NCI-H460 (cell line): Measurements from ENCODE around the gene MTNR1B. TPM values are rescaled to one million over a fixed set of nuclear protein-coding genes. Genes with fewer than 3 reads are reported as not detected.
A peak's percentile ranks its signal among the peaks of the same experiment; 100 is the strongest.

ENCODE experiments used
- DNase-seq: peaks from one replicate; pipeline ENCODE4 v3.0.0-alpha.2; 2016; ENCODE audit warnings: low read depth; ENCODE audit errors: extremely low read depth
- total RNA-seq: library from RNA; depleted of rRNA; stranded (reverse); fragments of >200 nt; shearing (Covaris generic); gene quantifications from 2 replicates; pipeline ENCODE4 v1.2.3, GENCODE V29; 2014

The MTNR1B gene
- total RNA-seq, 1 experiment from 2014 or later: not detected

DNA sequence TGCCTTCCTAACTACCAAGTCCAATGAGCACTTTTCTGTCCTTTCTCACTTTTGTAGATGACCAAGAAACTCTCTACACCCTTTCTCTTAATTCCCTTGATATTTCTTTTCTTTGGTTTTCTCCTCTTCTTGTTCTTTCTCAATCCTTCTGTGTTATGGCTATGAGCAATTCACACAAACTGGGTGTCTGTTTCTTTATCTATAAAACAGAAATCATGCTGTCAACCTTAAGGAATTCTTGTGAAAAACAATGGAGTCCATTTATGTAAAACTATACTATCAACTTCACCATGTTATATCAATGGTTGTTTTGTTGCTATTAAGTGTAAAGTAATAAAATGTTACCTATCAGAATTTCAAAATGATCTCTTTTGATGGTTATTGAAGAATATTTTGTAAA is 7.2 kb downstream of the MTNR1B start:
- no peak for DNase-seq

DNA sequence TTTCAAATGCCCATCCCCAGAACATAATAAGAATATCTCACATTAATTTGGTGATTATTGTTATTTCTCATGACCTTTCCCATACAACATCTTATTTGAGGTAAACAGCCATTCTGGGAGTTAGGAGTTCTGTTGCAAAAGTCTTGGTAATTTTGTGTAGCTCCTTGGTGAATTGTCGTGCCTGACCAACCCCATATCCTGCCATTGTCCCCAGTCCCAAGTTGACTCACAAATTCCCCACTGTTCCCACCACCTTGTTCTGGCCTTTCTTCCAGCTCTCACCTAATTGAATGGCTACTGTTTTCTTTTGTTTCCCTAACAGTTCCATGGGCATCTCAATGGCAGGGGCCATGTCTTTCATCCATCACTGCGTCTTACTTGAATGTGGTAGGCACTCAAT is 8.0 kb downstream of the MTNR1B start:
- DNase-seq: no peak

DNA sequence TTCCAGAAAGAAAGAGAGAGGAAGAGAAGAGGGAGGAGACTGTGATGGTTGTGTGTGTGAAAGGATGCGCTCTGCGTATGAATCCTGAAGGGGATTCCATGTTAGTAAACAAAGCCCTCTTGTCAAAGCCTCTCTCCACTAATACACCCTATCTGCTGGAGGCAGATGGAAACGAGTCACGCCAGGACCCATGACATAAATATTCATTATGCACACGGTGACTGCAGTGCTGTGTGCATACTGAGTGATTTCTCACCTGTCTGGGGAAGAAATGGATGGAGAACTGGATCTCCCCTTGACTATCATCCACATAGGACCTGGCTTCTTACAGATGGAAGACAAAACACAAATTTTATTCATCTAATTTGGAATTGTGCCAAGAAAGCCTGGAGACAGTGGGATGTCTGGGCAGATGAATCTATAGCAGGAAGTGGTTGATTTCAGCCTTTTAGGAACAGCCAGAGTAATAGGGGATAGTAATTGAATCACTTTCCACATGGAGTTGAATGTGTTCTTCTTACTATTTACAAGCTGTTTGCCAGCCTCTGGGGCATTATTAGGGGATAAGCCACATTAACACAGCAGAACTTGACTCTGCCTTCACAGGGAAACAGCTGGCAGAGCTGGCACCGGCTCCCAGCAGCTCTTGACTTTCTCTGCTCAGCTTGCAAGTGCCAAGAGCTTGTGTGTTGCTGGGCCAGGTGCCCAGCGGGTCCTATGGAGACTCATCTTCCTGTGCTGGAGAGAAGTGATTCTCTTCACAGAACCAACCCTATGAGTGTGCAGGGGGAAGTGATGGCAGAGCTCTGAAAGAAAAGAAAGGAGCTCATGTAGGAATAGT is 9.0 kb downstream of the MTNR1B start:
- no peak for DNase-seq

DNA sequence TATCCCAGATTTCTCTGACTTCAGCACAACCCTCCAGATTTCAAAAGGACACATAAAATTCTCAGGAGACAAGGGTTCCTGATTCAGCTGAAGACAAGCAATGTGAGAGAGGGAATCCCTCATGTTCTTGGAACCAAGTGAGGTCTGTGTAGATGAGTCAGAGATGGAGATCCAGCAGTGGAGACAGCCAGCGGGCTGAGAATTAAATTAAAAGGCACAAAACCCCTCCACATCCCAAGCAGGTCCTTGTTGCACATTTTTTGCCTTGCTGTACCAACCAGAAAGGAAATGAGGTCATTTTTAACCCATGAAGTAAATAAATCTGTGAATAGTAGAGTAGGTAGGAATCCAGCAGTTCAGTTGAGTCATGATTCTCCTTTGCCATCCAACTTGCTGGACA is 9.7 kb downstream of the MTNR1B start:
- DNase-seq: no peak

DNA sequence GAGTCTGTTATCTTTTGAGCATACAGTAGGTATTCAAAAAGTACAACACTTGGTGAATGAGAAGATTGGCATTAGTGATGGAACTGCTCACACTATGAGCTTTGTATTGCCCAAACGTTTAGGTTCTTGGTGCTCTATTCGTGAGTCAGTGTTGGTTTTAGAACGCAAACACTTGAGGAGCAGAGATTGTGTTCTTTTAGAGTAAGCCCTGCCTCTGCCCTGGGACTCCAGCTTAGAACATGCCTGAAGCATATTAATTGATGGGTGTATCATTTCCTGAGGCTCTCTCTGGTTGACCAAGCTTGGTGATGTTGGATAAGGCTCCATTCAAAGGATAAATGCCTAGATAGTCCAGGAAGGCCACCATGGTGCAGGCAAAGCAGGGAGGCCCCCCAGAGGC is 10.9 kb downstream of the MTNR1B start:
- no peak for DNase-seq

DNA sequence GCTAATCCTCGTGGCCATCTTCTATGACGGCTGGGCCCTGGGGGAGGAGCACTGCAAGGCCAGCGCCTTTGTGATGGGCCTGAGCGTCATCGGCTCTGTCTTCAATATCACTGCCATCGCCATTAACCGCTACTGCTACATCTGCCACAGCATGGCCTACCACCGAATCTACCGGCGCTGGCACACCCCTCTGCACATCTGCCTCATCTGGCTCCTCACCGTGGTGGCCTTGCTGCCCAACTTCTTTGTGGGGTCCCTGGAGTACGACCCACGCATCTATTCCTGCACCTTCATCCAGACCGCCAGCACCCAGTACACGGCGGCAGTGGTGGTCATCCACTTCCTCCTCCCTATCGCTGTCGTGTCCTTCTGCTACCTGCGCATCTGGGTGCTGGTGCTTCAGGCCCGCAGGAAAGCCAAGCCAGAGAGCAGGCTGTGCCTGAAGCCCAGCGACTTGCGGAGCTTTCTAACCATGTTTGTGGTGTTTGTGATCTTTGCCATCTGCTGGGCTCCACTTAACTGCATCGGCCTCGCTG is 12.1 kb downstream of the MTNR1B start:
- no peak for DNase-seq

DNA sequence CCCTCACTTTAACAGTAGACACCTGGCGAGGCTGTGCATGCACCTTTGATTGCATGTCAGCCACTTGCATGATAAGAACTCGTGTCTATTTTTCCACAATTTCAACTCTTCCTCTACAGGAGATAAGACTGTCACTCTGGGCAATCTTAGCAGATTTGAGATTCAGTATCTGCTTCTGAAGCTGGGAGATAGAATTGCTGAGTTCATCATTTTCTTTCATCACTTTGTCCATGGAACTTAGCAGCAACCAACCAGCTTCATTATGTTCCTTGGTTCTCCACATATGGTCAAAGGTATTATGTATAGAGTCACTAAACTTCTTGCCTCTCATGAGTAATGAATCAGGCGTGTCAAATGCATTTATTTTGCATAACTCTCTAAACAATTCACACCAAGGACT is 17.1 kb downstream of the MTNR1B start:
- no peak for DNase-seq

DNA sequence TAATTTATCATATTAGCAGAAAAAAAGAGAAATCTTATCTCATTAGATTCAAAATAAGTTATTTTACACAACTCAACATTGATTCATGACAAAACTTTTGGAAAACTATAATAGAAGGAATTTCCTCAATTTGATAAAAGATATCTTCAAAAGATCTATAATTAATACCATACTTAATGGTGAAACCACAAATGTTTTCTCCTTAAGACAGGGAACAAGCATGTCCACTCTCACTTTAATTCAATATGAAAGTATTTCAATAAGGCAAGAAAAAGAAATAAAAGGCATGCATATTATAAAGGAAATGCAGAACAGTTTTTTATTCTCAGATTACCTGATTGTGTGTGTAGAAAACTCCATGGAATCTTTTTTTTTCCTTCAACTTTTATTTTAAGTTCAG is 23.6 kb downstream of the MTNR1B start:
- DNase-seq: no peak

DNA sequence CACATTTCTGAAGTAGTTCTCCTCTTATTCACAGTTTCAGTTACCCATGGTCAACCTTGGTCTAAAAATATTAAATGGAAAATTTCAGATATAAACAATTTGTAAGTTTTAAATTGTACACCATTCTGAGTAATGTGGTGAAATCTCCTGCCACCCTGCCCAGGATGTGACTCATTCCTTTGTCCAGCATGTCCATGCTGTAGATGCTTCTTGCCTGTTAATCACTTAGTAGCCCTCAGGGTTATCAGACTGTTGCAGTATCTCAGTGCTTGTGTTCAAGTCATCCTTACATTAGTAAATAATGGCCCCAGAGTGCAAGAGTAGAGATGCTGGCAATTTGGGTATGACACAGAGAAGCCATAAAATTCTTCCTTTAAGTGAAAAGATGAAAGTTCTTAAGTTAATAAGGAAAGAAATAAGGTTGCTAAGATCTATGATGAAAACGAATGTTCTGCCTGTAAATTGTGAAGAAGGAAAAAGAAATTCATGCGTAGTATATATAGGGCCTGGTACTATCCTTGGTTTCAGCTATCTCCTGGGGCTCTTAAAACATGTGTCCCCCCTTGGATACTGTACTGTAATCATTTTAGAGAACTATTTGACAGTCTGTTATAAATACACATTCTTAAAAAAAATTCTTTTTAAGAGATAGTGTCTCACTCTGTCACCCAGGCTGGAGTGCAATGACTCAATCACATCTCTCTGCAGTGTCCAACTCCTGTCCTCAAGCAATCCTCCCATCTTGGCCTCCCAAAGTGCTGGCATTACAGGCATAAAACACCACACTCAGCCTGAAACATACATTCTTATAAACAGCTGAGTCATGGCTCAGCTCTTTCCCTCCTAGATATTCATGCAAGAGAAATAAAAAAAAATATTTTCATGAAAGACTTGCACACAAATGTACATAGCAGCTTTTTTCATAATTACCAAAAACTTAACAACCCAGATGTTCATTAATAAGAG is 31.3 kb downstream of the MTNR1B start:
- DNase-seq: peak; percentile 87

DNA sequence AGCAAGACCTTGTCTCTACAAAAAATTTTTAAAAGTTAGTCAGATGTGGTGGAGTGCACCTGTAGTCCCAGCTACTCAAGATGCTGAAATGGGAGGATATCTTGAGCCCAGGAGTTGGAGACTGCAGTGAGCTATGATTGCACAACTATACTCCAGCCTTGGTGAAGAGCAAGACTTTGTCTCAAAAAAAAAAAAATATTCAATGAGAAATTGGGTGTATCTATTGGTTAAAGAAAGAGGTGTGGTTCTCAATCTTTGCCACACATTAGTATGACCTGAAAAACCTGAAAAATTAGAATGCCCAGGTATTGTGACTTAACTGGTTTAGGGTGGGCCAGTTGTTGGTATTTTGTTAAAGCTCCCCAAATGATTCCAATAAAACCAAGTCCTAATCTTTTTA is 32.4 kb downstream of the MTNR1B start:
- no peak for DNase-seq

DNA sequence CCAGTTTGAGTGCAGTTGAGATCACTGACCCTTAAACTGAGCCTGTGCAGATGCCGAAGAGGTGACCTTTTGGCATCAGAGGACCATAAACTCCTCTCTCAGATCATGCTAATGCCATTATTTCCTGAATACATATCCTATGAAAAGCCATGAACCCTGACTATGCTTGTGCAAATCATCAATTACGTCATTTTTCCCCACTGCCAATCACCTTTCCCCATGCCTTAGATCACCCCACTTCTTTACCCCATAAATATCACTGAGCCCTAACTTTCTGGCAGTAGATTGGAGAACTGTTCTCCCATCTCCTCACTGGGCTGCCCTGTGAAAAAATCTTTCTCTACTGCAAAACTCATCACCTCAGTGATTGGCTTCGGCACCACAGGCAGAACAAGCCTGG is 32.9 kb downstream of the MTNR1B start:
- DNase-seq: no peak

DNA sequence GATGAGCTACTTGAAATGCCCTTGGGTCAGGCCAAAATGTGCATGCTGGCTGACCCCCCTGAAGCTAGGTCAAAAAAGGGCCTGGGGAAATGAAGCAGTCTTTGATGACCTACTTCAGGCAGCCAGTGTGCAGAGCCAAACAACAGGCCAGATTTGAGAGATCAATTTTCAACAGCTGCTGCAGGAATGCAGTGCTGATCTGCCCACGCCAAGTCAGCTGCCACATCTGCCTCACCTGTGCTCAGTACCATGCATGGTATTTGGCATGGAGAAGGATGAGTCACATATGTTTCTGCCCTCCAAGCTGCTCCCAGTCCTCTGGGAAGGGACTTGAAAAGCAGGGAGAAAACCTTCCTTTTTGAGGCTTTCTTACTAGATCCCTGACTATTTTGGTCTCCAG is 35.8 kb downstream of the MTNR1B start:
- no peak for DNase-seq

DNA sequence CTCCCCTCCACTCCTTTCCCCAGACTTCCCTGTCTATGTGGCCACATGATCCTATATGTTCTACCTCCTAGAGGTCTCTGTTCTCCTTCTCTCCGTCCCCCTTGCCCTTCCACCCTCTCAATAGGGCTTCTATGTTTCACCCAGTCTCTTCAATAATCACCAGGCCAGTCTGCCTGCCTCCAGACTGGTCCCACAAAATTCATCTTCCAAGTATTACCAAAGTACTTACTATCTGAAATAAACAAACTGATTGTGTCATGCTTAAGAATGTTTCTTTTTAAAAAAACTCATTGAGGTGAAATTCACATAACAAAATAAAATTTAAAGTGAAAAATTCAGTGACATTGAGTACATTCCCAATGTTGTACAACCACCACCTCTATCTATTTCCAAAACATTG is 44.2 kb downstream of the MTNR1B start:
- no peak for DNase-seq

DNA sequence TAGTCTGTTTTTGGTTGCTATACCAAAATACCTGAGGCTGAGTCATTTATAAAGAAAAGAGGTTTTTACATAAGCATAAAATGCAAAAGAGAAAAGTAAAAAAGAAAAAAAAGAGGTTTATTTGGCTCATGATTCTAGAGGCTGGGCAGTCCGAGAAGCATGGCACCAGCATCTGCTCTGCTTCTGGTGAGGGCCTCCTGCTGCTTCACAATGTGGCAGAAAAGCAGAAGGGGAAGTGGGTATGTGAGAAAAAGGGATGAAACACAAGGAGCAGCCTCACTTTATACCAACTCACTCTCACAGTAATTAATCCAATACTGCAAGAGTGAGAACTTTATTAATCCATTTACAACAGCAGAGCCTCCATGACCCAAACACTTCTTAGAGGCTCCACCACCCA is 47.1 kb downstream of the MTNR1B start:
- DNase-seq: no peak

DNA sequence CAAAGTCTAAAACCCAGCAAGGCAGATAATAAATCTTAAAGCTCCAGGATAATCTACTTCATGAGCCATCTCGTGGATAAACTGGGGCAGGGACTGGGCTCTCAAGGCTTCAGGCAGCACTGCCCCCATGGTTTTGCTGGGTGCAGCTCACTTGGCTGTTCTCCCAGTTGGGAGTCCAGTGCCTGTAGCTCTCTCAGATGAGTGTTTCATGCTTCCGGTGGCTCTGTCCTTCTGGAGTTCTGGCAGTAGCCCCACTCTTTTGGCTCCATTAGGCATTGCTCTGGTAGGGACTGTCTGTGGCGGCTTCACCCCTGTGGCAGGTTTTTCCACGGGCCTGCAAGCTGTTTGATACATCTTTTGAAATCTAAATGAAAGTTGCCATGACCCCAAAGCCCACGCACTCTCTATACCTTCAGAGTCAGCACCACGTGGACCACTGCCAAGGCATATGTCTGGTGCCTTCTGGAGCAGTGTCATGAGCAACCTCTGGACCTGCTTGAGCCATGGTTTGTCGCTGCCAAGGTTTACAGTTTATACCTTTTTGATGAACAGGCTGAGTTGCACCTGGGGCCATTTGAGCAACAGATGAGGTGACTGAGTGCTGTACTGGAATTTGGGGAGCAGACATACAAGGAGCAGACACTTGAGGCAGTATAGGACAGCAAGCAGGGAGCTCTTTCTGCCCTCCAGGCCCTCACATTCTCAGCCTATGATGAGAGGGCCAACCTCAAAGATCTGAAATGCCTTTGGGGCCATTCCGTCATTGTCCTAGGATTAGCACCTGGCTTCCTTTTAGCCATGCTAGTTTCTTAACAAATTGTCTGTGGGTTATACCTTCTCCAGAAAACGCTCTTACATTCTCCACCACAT is 48.6 kb downstream of the MTNR1B start:
- no peak for DNase-seq

DNA sequence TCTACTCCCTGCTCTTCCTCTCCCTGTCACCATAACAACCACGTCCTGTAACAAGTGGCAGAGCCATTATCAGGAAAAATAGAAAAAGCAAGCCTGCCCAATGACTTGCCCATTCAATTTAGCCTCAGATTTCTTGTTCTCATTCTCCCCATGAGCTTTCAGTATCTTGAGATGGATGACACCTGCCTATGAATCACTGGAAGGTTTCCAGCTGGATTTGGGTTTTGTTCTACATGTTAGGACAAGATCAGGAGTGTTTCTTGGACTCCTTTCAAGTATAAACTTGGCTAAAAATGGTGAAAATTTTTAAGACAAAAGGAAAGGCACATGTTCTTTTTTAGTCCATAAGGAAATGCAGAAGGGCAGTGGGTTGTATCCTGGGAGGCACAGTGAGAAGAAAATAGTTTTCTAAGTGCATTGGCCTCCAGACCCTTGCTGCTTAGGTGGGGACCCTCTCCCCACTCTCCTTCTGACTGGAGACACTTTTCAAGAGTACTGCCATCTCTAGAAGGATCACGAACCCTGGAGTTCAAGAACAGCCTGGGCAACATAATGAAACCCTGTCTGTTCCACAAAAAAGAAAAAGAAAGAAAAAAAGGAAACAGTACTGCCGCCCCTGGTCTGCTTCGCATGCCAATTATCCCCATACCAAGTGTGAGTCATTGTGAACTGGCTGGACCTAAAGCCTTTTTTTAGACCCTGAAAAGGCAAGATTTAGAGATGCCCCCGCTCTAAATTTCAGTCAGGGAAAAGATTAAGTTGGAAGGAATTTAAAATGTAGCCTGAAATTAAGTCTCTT is 51.0 kb downstream of the MTNR1B start:
- no peak for DNase-seq

DNA sequence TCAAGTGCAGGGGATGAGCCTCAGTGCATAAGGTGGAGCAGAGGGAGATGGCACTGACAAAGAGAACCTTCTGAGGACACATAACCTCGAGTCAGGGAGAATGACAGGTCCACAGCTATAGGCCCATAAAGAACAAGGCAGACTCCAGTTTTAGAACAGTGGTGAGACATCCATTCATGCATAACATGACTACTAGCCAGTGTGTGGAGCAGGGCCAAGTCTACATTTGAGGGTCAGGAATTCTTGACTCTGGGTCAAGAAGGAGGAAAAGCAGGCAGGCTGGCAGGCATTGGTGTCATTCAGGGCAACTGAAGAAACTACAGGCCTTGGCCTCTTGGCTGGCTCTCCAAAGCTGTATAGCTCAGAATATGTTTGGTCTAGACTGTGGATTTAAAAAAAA is 54.9 kb downstream of the MTNR1B start:
- DNase-seq: no peak

DNA sequence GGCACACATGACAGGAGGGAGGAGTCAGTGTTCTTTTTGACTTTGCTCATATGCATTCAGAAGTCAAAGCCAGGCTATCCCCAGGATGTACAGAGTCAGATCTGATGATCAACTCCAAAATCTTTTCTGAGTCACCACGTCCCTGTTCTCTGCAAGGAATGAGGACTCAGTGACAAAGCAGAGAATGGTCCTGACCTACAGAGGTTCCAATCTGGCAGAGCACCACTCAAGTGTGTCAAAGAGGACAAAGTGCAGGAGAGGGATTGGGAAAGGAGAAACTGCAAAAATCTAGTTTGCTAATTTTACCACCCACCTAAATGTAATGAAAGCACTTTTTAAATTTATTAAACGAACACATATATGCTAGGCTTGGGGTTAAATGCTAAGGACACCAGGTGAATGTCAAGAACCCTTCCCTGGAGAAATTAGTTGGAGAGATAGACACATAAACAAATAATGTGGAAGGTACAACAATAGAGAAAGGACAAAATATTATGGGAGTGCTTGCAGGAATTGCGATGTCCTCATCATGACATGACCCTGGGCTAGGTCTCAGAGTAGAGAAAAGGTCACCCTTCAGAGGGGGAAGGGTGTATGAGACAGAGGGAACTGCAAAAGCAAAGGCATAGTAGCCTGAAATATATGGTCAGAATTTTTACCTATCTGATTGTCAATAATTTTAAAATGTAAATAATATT is 56.3 kb downstream of the MTNR1B start:
- no peak for DNase-seq

DNA sequence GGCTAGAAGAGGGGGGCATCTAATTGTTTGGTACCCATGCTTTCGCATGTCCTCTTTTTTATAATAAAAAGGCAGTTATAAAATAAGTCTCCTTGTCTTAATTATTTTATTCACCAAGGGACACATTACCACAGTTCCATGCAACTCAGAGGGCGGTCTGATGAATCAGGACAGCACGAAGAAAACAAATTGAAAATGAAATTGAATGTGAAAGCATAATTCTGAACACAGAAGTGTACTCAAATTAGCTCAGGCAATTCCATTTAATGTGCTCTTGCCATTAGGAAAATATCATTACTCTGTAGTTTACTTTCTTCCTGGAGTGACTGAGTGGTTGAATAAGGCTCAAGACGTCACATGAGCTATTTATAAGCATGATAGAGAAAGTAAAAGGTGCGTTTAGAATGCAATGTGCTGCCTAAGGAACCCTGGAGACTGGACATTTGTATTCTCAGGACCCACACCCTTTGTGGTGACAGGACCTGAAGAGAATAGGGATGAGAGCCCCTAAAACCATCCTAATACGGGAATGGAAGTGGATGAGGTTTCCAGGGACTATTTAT is 59.6 kb downstream of the MTNR1B start:
- no peak for DNase-seq
